ENCODE results near the gene FNIP1. TPM values are rescaled to one million over a fixed set of nuclear protein-coding genes. Genes with fewer than 3 reads are reported as not detected.
"Not testable (repeated sequence)": the region's sequence is repeated elsewhere in the genome, so short reads cannot be mapped to it uniquely, and the experiment has no call there.

FNIP1 gene
- polyA plus RNA-seq, 4 donors: 14.2 to 17.7 (median 16.9) TPM

DNA sequence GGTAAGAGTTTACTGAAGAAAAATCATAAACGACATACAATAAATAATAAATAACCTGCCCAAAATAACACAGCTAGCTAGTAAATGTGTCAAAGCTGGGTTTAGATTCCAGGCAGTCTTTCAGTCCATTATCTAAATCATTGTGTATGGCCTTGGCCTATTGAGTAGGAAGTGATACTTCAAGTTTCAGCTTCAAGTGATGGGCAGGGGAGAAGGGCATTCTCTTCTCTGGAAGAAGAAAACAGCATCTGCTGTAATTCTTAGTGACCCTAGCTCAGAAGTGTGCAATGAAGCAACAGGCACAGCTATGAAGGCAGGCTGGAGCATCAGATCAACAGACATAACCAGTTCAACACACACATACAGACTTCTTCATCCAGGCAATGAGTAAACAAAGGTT, 42.5 kb downstream of the FNIP1 start:
- no peak for DNase-seq (ENCODE audit: low read depth in 4 of 4, low spot score in 3 of 4)

DNA sequence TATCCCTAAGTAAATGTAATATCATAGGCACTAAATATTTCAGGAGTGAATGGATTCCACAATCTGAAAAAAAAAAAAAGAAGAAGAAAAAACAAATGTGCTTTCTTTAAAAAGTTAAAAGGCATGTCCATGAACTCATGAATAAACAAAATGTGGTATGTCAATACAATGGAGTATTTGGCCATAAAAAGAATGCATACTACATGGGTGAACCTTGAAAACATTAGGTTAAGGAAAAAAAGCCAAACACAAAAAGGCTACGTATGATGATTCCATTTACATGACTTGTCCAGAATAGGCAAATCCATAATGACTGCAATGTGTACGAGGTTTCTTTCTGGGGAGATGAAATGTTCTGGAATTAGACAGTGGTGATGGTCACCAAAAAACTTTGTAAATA, 45.3 kb downstream of the FNIP1 start:
- DNase-seq (ENCODE audit: low read depth in 4 of 4, low spot score in 3 of 4): no peak

DNA sequence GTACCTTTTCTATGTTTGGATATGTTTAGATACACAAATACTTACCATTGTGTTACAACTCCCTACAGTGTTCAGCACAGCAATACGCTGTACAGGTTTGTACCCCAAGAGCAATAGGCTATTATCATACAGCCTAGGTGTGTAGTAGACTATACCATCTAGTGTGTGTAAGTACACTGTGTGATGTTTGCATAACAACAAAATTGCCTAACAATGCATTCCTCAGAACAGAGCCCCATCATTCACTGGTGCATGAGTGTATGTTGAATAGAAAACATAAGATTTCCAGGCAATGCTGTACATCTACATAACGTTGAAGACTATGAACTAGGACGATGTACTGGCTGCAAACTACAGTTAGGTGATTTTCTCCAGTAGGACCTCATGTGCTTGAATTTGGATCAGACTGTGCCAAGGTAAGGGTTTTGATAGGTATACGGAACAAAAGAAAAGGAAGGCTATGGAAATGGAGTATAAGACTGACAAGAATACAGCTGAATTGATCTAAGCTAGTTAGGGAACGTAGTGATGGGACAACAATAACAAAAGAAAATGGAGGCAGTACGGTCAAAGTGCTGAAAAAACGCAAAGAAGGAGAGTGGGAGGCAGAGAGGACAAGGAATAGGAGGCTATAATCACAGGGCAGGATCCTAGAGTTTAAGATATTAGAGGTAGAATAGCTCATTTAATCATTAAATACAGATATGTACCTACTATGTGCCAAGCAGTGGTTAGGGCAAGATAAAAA, 46.9 kb downstream of the FNIP1 start:
- no peak for DNase-seq (ENCODE audit: low read depth in 4 of 4, low spot score in 3 of 4)

DNA sequence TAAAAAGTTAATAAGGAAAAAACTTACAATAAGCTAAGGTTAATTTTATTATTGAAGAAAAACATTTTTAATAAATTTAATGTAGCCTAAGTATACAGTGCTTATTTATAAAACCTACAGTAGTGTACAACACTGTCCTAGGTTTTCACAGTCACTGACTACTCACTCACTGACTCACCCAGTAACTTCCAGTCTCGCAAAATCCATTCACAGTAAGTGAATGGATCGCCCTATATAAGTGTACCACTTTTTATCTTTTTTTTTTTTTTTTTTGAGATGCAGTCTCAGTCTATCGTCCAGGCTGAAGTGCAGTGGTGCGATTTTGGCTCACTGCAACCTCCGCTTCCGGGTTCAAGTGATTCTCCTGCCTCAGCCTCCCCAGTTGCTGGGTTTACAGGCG, 47.7 kb downstream of the FNIP1 start:
- no peak for DNase-seq (ENCODE audit: low read depth in 4 of 4, low spot score in 3 of 4)

DNA sequence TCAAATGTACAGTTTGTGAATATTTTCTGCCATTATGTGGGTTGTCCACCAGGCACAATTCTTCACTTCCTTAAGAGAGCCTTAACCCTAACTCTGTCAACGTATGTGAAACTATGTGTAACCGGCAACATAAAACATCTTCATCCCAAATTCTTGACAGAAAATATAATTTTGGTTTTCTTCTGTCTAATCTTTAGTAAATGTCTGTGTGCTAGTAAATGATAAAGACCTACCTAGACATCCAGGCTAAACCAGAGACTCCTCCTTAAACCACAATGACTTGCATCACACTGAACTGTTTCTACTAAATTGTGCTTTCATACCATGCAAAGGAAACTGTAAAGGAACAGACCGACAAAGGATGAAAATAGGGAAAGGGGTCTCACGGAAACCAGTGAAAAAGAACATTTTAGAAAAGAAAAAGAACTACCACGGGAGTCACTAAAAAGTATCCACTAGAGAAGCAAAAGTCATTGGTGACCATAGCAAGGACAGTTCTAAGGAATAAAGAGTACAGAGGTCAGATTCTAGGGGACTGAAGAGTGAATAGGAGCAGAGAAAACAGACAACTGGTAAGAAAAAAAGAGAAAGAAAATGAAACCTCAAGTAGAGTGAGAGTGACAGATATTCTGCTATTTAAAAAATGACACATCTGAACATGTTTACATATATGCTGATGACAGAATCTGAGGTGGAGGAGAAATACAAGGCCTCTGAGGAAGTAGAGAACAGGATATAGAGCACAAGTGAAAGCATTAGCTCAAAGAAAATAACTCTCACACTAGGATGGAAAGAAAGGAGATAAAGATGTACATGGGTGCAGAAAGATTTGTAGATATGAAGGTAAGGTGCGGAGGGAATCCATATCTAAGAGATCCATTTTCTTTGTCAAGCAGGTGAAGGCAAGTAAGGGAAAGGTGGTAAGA, 49.4 kb downstream of the FNIP1 start:
- DNase-seq (ENCODE audit: low read depth in 4 of 4, low spot score in 3 of 4): no peak

DNA sequence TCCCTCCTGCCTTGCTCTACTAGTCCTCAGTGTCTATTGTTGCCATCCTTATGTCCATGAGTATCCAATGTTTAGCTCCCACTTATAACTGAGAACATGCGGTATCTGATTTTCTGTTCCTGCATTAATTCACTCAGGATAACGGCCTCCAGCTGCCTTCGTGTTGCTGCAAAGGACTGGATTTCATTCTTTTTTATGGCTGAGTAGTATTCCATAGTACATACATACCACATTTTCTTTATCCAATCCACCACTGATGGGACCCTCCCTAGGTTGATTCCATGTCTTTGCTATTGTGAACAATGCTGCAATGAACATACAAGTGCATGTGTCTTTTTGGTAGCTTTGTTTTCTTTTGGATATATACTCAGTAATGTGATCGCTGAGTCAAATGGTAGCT, 50.4 kb downstream of the FNIP1 start:
- no peak for DNase-seq (ENCODE audit: low read depth in 4 of 4, low spot score in 3 of 4)

DNA sequence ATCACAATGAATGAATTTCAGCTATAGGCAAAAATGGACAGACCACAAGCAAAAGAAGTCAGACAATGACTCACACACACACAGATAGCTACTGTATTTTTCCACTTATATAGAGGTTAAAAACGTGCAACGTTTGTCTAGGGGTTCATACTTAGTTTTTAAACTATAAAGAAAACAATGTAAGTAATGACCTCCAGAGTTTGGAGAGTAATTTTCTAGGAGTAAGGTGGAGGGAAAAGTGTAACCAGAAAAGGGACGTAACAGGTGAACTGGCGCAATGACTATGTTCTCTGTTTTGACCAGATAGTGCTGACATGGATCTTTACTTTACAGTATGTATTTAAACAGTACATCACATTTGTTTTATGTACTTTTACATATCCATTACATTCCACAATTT, 51.1 kb downstream of the FNIP1 start:
- no peak for DNase-seq (ENCODE audit: low read depth in 4 of 4, low spot score in 3 of 4)

DNA sequence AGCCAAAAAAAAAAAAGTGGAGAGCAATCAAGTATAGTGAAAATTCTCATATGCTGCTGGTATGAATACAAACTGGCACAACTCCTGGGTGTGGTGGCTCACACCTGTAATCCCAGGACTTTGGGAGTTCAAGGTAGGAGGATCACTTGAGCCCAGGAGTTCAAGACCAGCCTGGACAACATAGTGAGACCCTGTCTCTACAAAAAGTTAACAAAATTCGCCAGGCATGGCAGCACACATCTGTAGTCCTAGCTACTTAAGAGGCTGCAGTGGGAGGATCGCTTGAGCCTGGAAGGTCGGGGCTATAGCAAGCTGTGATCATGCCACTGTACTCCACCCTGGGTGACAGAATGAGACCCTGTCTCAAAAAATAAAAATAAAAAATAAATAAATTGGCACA, 51.7 kb downstream of the FNIP1 start:
- DNase-seq (ENCODE audit: low read depth in 4 of 4, low spot score in 3 of 4): no peak

DNA sequence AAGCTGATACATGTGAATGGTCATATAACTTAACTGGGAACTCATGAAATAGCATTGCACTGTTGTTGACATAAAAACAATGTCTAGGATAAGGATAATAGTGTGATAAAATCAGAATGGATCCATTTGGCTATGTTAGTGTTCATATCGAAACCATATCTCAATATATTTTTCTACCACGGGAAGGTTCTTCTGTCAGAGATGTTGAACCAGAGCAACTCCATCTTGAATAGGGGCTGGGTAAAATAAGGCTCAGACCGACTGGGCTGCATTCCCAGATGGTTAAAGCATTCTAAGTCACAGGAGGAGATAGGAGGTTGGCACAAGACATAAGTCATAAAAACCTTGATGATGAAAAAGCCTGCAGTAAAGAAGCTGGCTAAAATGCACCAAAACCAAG, 56.3 kb downstream of the FNIP1 start:
- DNase-seq (ENCODE audit: low read depth in 4 of 4, low spot score in 3 of 4): no peak

DNA sequence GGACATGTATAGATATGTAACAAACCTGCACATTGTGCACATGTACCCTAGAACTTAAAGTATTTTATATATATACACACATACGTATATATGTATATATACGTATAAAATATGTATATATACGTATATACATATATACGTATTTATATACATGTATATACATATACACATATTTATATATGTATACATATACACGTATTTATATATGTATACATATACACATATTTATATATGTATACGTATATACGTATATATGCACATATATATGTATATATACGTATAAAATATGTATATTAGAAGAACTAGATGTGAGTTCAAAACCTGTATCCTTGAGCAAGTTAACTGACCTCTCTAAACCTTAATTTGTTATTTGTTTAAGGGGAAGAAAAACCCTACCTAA, 61.4 kb downstream of the FNIP1 start:
- no peak for DNase-seq (ENCODE audit: low read depth in 4 of 4, low spot score in 3 of 4)

DNA sequence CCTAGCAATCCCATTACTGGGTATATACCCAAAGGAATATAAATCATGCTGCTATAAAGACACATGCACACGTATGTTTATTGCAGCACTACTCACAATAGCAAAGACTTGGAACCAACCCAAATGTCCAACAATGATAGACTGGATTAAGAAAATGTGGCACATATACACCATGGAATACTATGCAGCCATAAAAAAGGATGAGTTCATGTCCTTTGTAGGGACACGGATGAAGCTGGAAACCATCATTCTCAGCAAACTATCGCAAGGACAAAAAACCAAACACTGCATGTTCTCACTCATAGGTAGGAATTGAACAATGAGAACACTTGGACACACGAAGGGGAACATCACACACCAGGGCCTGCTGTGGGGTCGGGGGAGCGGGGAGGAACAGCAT, 61.9 kb downstream of the FNIP1 start:
- DNase-seq (ENCODE audit: low read depth in 4 of 4, low spot score in 3 of 4): not testable (repeated sequence)

DNA sequence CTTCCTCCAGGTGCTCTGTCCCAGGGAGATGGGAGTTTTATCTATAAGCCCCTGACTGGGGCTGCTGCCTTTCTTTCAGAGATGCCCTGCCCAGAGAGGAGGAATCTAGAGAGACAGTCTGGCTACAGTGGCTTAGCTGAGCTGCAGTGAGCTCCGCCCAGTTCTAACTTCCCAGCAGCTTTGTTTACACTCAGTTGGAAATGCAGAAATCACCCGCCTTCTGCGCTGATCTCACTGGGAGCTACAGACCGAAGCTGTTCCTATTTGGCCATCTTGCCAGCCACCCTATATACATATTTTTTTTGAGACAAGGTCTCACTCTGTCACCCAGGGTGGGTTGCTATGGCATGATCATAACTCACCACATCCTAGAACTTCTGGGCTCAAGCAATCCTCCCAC, 67.5 kb downstream of the FNIP1 start:
- DNase-seq (ENCODE audit: low read depth in 4 of 4, low spot score in 3 of 4): not testable (repeated sequence)

DNA sequence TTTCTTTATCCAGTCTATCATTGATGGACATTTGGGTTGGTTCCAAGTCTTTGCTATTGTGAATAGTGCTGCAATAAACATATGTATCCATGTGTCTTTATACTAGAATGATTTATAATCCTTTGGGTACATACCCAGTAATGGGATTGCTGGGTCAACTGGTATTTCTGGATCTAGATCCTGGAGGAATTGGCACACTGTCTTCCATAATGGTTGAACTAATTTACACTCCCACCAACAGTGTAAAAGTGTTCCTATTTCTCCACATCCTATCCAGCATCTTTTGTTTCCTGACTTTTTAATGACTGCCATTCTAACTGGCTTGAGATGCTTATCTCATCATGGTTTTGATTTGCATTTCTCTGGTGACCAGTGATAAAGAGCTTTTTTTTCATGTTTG, 72.7 kb downstream of the FNIP1 start:
- not testable (repeated sequence) for DNase-seq (ENCODE audit: low read depth in 4 of 4, low spot score in 3 of 4)

DNA sequence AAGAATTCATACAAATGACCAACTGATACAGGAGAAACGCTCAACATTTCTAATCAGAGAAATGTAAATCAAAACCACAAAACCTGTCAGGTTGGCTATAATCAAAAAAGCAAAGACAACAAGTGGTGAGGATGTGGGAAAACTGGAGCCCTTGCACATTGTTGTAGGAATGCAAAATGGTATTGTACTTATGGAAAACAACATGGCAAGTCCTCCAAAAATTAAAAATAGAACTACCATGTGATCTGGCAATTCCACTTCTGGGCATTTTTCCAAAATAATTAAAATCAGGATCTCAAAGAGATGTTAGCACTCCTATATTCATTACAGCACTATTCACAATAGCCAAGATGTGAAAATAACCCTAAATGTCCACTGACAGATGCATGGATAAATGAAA, 76.1 kb downstream of the FNIP1 start:
- no peak for DNase-seq (ENCODE audit: low read depth in 4 of 4, low spot score in 3 of 4)

DNA sequence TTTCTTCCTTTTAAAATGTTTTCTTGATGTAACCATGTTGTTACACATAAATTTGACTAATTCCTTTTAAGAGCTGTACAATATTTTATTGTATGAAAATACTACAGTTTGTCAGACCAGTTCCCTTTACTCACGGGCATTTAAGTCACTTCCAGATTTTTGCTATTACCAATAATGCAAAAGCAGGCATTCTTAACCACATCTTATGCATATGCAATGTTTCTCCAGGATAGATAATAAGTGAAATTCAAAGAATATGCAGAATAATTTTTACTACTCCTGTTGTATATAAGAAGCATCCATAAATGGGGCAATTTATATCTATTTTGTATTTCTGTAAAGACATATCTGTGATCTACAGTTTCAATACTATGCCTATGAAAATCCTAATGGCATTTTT, 77.3 kb downstream of the FNIP1 start:
- no peak for DNase-seq (ENCODE audit: low read depth in 4 of 4, low spot score in 3 of 4)

DNA sequence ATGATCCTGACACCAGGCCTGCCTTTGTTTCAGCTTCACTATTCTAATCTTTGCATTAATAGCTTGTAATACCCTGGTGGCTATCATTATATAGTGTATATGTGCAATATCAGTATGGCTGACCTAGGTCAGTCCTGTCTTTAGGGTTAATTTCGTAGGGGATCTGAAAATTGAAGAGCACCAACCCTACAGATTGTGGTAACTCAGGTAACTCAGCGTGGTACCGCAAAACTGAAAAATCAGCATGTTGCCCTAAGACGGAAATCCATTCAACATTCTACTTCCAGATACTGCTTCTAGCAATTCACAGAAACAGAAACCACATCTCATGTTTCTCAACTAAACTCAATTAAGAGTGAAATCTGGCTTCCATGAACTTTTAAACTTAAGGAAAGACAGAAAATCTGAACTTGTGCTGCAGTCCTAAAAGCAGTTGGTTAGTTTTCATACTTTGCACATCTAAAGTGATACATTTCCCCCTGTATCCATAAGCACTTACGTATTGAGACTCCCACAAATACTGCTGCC, 78.3 kb downstream of the FNIP1 start:
- DNase-seq (ENCODE audit: low read depth in 4 of 4, low spot score in 3 of 4): no peak

DNA sequence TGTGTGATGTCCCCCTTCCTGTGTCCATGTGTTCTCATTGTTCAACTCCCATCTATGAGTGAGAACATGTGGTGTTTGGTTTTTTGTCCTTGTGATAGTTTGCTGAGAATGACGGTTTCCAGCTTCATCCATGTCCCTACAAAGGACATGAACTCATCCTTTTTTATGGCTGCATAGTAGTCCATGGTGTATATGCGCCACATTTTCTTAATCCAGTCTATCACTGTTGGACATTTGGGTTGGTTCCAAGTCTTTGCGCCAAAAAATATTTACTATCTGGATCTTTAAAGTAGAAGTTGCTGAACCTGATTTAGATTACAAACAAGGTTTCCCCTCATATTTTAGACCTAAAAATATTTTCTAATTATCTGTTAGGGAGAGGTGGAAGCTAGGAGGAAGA, 79.7 kb downstream of the FNIP1 start:
- not testable (repeated sequence) for DNase-seq (ENCODE audit: low read depth in 4 of 4, low spot score in 3 of 4)

DNA sequence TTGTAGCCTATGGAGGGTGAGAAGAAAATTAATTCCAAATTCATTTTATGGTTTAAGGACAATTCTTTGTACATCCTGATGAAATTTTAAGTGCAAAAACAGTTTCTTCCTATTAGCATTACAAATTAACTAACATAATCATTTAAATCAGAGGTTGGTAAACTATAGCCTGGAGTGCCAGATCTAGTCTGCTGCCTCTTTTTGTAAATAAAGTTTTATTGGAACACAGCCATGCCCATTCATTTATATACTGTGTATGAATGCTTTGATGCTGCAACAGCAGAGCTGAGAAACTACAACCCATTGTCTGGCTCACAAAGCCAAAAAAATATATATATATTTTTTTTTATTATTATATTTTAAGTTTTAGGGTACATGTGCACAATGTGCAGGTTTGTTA, 80.2 kb downstream of the FNIP1 start:
- DNase-seq (ENCODE audit: low read depth in 4 of 4, low spot score in 3 of 4): no peak

DNA sequence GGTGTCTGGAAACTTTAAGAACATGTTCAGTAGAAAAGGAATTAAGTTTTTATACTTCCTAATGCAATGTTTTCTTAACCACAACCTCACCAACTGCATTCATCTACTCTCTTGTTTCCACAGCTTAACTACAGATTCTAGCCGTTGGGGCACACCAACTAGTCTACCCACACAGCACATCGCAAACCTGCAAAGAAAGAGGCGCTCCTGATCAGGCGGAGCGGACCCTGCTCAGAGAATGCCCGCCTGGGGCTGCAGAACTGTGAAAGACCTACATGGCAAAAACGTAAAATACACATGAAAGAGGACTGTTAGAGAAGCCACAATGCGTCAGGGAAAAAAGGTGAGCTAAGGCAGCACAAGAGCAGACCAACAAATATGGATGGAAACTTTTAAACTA, 86.4 kb downstream of the FNIP1 start:
- no peak for DNase-seq (ENCODE audit: low read depth in 4 of 4, low spot score in 3 of 4)

DNA sequence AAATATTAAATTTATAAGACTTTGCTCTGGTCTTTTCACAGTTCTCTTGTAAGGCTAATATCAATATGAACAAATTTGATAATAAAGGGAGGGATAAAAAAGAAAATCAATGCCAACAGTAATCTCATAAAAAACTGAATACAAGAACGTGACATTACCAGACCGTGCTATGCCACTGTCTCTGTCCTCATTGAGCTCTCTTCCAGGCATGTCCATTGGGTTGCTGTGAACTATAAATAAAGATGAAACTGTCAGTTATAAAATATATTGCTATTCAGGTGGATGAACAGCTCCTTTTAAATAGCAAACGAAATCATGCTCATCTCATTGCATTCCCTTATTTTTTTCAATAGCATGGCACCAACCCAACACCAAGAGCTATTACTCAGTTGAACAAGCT, 87.8 kb downstream of the FNIP1 start:
- no peak for DNase-seq (ENCODE audit: low read depth in 4 of 4, low spot score in 3 of 4)

DNA sequence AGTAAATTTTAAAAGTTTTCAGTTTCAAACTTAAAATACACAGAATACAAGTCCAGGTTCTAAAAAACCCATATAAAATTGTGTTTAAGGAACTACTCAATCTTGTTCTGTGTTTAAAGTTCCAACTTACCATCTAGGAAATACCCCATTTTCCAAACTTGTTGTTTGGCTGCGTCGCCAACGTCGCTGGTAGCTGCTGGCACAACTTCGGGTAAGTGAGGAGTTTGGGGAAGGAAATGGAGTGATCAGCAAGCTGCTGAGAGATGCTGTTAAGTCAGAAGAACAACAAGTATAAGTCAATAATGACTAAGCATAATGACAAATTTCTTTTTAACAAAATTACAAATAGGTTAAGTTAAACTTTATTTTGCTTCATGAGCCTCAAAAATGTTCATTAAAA, 90.5 kb downstream of the FNIP1 start:
- no peak for DNase-seq (ENCODE audit: low read depth in 4 of 4, low spot score in 3 of 4)

DNA sequence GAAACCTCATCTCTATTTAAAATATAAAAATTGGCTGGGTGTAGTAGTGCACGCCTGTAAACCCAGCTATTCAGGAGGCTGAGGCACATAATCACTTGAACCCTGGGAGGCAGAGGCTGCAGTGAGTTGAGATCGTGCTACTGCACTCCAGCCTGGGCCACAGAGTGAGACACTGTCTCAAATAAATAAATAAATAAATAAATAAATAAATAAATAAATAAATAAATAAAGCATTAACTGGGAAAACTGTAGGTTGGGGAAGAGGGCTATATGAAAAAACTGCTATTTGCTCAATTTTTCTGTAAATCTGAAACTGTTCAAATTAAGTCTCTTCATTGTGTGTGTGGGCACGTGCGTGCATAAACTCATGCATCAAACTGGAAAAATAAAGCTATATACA, 101.9 kb downstream of the FNIP1 start:
- DNase-seq (ENCODE audit: low read depth in 4 of 4, low spot score in 3 of 4): no peak
